COLO829 (cell line): ENCODE measurements around the gene GPBP1L1.

Experiments
- DNase-seq: peaks from one replicate; pipeline ENCODE4 v3.0.0; 2012; ENCODE audit warnings: low spot score

GPBP1L1 gene

GRCh38 chr1:45589861-45590260, 96.5 kb downstream of the GPBP1L1 start:
- no peak for DNase-seq

DNA sequence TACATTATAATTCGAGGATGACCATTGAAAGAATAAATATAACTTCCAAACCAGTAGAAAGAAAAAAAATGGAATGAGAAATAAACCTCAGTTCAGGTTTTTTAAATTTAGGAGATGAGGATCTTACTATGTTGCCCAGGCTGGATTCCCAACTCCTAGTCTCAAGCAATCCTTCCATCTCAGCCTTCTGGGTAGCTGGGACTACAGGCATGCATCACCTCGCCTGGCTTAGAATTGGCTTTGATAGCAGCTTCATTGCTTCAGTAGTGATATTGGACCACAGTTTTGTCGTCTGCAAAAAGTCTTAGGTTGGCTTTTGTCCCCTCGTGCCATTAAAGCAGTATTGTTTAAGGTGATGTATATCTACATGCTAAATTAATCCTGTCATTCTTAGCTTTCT, 99.6 kb downstream of the GPBP1L1 start:
- no peak for DNase-seq

GRCh38 chr1:45585496-45586075, 100.7 kb downstream of the GPBP1L1 start:
- DNase-seq: no peak

DNA sequence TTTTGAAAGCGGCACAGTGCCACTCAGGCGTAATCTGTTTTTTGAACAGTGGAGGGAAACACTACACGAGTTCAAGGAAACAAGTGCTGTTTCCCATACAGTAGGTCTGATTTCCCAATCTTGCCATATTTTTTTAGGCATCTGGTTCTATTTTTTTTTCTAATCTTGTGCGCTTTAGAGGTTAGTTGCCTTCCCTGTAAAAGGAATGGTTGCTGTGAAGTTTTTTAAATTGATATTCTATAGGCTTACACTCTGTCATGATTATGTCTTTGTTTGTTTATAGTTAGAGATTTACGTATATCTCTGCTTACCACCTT, 101.3 kb downstream of the GPBP1L1 start:
- no peak for DNase-seq

- DNase-seq: peak; percentile 81
Measured at GRCh38 chr1:45584351-45585109, 101.8 kb downstream of the GPBP1L1 start.

DNA sequence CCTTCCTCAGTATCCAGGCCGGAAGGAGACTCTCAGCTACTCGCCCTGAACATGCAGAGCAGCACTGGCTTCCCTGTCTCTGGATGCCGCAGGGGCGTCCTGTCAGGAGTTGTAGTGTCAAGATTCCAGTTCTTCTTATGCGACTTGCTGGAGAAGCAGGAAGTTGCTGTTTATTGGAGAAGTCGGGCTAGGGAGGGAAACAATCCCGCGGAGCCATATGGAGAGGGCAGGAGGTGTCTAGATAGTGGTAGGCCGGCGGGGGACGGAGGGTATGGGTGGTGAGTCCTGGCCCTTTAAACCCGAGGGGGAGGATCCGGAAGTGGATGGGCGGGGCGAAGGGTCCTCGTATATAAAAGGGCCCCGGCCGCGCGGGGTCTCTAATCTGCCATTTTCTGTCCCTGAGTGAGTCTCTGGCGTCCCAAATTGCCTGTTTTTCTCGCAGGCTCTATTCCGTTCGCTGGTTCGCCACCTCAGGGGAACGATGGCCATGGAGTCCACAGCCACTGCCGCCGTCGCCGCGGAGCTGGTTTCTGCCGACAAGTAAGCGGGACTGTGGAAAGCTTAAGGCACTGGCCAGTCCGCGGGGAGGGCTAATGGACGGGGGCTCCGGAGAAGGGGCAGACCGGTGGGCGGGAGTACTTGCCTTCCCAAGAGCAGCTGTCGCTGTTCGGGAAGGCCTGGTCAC, 102.5 kb downstream of the GPBP1L1 start, which contains the start of gene NASP:
Gene NASP (plus strand): TSS at position 376 of the 685 bp plus-strand sequence. CDS start 106 bp downstream, at position 482.
- peak; percentile 84 for DNase-seq

DNA sequence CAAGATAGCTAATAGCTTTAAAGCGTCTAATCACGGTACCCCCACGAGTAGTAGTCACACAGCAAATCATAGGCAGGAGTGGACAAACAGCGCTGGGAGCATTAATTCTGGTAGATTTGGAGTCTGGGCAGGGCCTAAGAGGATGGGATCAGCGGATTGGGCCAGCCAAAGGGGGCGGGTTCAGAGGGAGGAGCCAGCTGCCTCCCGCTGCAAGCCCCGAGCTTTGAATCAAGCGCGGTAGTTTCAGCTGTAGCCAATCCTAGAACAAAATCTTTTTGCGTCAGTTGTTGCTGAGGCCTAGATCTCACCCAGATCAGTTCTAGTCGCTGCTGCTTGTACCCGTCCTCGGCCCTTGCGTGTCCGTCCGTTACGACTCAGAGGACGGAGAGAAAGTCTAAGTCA, 103.1 kb downstream of the GPBP1L1 start:
- DNase-seq: peak; percentile 99
